T-helper 1 cell (primary cell): Measurements from ENCODE around the gene RFX8.
"Not testable (repeated sequence)": the region's sequence is repeated elsewhere in the genome, so short reads cannot be mapped to it uniquely, and the experiment has no call there.

Experiments
- DNase-seq, 5 donors: peaks; one replicate each; pipeline ENCODE4 v3.0.0-alpha.2; 2012 to 2020
- total RNA-seq, 4 donors: gene quantifications; one replicate each; lab custom pipeline; 2026; lab: John Stamatoyannopoulos, UW

RFX8 gene
- total RNA-seq: 0.27 to 0.91 (median 0.33) reads per million in 4 donors

DNA sequence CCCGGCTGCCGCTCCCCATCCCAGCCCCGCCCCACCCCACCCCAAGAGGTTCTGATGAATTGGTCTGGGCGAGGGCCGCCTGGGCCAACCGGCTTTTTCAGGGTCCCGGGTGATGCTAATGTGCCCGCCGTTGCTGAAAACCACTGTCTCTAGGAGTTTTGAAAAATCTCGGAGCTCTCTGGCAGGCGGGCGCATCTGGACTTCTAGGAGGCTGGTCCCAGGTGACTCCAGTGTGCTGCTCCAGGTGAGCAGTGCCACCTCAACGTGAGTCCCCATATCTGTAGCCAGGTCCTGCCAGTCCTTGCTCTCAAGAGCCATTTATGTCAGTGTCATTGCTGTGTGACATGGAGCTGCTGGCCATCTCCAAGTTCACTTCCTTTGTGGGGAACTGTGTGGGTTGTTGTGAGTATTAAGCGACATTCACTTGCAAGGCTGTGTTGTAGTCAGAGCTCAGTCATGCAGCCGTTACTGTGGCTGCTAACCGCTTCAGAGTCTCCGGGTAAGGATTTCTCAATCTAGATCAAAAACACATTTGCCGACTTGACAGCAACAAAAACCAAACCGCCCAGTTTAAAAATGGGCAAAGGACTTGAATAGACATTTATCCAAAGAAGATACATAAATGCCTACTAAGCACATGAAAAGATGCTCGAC is at the start of gene RFX8:
Gene RFX8, minus strand, starts transcription at position 382 of the 654 bp plus-strand sequence. CDS start 8,264 bp downstream, outside the sequence.
- peak in 1 of 5 donors; percentile 89 for DNase-seq

DNA sequence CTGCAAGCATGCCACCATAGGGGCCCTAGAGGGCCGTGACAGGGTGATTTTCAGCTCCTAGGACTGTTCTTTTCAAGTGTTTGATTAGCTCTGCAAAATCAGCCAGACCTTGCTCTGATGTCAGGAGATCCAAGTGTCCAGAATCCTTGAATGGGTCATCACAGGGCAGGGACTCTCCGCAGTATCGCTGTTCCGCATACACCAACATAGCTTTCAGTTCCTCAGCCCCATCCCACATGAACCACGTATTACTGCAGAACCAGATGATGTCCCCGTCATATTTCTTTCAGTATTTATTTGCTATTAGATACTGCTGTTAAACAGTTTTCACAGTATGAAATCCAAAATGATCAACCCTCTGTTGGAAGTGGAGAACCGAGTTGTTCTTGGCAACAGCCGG is 46.6 kb upstream of the RFX8 start:
- no peak for DNase-seq

DNA sequence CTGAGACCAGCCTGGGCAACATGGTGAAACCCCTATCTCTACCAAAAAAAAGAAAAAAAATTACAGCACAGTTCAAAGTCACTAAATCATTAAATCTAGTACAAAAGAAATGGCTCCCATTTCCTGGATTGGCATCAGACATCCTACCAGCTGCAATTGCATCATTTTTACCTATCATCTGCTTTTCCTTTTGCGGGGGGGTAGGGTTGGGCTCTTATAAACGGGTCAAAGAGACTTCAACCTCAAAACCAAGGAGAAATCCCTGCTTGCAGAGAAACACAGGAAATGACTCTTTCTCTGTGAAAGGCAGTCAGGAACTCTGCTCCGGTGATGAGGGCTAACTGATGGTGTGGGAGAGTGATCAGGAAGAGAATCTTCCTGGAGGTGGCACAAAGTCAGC is 45.3 kb upstream of the RFX8 start:
- DNase-seq: no peak

DNA sequence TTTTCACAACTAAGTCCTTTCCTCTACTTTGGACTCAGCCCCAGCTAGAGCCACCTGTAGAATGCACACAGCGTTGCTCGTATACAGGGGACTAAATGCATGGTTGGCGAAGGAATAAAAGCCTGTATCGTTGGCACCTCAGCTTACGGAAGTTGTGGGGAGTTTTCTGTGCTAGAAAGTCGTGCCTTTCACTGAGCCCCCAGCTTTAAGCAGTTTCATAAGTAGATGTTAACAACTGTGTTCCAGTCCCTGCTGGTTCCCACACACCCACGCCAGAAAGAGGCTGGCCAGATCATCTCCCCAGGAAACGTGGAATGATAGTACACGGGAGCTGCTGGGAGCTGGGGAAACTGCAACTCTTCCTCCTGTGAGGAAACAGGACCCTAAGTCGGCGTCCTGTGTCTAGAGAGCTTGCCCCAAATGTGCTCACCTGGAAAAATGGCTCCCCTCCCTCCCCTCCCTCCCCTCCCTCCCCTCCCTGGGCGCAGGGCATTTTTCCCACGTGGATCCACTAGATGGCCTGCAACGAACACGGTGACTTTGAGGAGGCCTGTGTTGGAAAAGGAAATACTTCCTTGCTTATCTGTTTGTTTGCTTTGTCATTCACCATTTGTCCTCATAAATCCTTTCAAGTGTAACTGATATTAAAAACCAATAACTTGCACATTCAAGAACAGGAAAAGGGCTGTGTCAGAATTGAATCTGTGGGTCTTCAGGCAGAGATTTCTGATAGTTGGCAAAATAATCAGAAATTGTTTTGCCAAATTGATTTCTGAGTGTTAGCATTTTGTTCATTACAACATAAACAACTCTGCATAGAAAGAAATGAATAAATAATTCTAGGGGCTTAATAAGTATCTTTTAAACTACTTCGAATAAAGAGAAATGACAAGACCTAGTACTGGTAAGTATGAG is 43.9 kb upstream of the RFX8 start:
- DNase-seq: no peak

DNA sequence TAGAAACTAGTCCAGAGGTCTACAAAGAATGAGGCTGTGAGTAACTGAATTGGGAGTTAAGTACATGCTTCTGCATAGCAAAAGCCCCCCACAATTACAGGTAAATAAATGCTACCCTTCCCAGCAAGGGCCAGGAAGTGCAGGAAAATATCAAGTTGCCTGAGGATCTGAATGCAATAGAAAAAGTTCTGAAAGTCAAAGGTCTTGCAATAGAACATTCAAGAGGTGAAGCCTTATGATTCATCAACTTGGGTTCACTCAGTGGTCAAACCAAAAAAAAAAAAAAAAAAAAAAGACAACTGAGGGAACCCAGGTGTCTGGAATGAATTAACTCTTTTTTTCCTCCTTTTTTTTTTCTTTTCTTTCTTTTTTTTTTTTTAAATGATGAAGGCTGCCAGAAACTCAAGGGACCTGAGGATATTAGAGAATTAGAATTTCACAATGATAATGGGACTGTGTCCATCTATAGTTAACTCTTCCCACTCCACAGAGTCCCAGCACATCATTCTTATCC is 42.9 kb upstream of the RFX8 start:
- no peak for DNase-seq

DNA sequence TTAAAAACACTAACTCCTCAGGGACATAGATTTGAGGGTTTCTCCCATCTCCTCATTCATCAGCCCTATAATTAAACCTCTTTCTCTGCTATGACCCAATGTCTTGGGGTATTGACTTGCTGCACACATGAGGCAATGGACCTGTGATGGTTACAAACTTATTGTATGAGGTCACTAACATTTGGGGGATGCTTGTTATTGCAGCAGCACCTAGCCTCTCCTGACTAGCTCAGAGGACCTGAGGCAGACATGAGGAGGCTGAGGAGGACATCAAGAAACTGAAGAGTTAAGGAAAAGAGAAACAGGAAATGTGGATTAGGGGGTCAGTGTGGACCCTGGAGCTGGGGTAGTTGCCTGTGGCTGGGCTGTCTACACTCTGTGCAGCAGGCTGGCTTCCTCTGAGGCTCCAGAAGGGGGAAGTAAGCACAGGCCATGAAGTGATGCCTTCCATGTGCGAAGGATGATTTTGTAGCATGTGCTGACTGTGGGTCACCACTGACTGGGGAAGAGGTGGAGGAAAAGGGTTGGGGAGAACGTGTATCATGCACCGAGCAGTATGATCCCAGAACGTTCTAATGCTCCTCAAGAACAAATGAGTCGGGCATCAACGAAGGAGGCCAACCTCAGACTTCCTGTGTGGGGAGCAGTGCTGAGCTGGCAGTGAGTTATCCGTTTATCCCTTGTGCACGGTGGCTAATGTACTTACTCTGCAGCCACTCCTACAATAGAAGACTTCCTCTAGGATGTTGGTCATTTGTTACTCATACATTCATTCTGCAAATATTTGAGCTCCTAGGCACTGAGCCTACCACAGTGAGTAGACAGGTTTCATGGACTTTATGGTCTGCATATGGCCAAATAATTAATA is 42.1 kb upstream of the RFX8 start:
- peak in 1 of 5 donors; percentile 47 for DNase-seq

DNA sequence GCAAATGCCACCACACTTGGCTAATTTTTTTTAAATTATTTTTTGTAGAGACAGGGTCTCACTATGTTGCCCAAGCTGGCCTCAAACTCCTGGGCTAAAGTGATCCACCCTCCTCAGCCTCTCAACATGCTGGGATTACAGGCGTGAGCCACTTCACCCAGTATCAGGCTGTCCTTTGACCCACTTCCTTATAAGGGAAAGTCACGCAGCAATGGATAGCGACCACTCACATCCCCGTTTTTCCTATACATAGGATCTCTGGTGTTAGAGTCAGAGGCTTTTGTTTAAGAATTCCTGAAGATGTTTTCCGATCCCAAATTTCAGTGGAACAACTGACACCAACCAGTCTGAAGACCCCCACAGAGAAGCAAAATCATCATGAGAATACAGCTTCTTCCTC is 41.4 kb upstream of the RFX8 start:
- no peak for DNase-seq

DNA sequence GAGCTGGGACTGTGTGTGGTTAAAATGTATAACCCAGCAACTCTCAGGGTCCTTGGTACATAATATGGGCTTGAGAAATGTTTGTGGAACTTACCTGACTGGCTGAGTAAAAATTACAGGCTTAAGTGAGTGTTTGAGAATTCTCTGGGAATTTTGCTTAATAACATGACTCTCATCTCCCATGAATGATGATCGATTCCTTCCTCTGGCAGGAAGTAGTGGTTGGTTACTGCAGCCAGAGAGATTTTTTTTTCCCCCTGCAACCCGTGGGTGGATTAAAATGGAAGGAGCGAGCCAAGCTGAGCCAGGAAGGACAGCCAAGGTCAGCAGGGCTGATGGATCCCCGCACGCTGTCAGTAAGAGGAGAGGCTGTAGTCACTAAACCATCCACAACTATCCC is 40.6 kb upstream of the RFX8 start:
- no peak for DNase-seq

DNA sequence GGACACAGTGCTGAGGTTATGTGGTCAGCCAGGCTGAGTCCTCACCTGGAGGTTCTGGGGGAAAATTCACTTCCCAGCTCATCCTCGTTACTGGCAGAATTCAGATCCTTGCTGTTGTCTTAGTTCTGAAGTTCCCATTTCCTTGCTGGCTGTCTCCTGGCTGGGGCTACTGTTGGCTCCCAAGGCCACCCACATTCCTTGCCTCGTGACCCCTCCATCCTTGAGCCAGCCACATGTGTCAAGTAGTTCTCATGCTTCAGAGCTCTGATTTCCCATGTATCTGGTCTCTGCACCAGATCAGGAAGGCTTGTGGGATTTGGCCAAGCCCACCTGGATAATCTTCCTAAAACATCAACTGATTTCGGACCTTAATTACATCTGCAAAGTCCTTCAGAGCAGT is 38.1 kb upstream of the RFX8 start:
- no peak for DNase-seq

DNA sequence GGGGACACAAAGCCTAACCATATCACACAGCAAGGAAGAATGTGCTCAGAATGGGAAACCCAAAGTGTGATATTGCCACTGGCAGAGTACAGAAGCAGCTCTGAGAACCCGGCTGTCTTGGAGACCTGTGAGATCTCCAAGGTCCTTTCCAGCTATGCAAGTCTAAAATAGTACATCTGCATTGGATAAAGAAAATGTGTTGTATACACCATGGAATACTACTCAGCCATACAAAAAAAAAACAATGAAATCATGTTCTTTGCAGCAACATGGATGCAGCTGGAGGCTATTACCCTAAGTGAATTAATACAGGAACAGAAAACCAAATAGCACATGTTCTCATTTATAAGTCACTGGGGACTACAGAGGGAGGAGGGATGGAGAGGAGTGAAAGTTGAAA is 36.5 kb upstream of the RFX8 start:
- DNase-seq: no peak

DNA sequence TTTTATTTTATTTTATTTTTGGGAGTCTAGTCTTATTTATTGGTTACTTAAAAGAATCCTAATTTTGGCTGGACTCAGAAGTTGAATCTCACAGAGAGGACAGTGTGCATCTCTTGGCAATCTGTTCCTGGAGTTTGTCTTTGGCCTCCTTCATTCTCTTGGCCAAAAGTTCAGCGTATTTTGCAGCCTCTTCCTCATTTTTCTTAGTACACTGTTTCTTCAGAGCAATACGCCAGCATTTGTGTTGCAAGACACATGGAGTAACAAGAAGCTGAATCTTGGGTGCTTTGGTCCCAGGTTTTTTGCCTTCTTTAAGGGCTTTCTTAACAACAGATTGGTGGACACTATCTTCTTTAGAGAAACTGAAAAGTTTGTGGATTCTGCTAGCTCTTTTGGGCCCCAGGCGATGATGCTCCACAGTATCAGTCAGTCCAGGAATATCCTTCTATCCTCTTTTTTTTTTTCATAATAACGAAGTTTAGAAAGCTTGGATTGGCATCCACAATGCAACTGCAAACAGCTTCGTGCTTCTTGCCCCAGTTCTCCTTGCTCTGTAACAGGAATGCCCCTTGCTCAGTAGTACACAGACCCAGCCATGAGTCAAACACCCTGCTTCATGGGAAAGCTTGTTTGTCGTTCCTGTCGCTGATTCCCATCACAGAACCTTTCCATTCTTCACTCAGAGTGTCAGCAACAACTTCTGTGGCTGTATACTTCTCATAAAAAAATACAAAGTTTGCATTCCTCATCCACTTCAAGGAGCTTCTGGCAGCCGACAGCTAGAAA is 34.8 kb upstream of the RFX8 start:
- DNase-seq: no peak

DNA sequence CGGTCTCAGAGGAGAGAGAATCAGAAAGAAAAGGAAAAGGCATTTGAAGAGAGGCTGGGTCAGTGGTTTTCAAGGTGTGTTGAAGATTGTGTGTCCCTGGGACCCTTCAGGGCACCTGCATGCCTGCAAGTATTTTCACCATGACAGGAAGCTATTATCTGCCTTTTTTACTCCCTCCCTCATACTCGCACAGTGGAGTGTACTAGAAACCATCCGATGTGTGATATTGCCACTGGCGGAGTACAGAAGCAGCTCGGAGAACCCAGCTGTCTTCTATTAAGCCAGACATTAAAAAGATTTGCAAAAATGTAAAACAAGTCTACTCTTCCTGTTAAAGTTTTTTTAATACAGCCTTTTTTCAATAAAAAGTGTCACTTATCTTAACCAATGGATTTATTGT is 33.7 kb upstream of the RFX8 start:
- DNase-seq: no peak

DNA sequence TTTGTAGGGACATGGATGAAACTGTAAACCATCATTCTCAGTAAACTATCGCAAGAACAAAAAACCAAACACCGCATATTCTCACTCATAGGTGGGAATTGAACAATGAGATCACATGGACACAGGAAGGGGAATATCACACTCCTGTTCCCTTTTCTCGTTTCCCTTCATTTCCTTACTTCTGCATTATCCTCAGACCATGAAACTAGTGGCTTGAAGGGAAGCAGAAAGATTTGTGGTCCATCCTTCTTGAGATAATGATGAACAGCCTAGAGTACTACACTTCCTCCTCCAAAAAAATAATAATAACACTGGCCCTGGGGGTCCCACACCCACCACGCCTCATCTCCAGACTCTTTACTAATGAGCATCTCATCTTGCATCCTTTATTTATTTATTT is 30.4 kb upstream of the RFX8 start:
- not testable (repeated sequence) for DNase-seq

DNA sequence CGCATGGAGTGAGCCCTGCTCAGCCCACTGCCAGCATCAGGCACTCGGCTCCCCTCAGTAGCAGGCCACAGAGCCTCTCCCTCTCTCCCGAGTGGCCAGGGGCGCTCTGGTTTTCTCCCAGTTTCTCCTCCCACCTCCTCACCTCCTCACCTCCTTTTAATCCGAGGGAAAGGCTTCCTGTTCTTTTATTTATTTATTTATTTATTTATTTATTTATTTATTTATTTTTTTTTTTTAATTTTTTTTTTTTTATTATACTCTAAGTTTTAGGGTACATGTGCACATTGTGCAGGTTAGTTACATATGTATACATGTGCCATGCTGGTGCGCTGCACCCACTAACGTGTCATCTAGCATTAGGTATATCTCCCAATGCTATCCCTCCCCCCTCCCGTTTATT is 29.8 kb upstream of the RFX8 start:
- DNase-seq: not testable (repeated sequence)

DNA sequence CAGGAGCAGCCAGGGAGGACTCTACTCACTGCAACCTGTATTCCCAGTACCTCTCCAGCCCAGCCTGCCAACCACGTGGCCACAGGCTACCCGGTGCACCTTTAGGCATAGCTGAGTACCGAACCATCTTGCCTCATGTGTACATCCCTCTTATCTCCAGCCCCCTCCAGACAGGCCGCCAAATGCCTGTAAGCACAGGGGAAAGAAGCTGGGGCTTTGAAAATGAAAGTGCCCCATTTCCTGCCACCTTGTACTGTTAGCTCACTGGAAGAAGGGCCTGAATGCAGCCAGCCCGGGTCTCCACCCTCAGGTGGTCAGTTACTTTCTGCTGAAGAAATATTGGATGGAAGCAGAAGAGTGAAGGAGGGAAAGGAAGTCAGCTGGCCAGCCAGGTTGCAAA is 27.2 kb upstream of the RFX8 start:
- DNase-seq: no peak

DNA sequence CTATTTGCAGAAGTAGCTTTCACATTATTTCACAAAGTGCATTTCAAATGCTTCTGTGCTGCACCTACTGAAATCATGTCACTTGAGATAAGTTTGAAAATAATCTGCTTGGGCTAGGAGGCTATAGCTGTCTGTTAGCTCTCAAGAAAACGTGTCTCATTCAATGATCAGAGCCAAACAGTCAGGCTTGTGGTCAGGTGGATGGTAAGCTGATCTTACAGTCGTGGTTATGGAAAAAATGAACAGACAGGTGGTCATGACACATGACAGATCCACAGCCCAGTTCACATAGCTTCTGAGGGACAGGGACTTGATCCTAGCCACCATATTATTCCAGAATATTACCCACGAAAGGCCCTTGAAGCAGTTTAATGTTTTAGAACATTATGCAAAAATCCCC is 26.5 kb upstream of the RFX8 start:
- DNase-seq: no peak

DNA sequence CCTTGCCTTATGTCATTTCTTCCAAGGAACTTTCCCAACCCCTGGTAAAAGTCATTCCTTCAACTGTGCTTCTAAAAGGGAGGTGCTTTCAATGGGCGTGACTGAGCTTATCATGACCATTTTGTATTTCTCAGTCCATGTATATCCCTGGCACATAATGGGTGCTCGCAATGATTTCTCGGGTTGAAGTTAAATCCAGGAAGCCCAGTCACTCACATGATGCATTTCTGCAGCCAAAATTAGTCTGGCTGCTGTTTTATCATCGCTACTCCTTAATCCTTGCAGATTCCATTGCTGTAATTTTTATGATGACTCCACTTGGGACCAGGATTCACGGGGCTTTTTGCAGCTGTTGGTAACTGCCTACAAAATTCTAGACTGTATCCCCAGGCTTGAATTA is 25.9 kb upstream of the RFX8 start:
- no peak for DNase-seq

DNA sequence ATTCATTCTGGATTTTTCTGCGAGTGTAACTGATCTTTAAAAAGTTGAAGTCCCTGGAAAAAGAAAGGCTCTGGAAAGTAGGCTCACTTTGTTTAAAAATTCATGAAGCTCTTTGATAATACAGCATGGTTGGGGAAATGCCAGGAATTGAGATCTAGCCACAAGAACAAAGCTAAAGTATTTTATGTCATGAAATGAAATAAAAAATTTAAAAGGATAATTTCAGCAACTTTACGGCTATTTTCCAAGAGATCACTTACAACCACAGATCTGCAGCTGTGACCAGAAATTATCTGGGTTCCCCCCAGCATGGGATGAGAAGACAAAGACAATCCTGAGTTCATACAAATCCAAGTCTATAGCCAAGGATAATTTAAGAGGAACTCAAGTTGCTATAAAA is 25.3 kb upstream of the RFX8 start:
- no peak for DNase-seq

DNA sequence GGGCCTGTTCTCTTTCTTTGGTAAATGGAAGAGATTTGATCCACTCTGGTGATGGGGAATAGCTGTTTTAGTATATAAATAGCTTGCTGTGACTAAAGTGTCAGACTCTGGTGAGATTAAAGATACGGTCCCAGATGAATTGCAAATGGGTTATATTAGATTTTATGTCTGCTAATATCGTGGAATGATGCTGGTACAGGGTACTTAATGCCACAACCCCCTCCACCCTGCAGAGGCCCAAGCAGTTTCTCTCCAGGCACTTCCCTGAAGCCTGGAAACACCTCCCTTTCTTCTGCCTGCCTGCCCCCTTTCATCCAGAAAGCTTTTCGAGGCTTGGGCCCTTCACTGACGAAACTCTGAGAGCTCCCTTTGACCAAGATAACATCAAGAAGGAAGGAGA is 21.4 kb upstream of the RFX8 start:
- no peak for DNase-seq

DNA sequence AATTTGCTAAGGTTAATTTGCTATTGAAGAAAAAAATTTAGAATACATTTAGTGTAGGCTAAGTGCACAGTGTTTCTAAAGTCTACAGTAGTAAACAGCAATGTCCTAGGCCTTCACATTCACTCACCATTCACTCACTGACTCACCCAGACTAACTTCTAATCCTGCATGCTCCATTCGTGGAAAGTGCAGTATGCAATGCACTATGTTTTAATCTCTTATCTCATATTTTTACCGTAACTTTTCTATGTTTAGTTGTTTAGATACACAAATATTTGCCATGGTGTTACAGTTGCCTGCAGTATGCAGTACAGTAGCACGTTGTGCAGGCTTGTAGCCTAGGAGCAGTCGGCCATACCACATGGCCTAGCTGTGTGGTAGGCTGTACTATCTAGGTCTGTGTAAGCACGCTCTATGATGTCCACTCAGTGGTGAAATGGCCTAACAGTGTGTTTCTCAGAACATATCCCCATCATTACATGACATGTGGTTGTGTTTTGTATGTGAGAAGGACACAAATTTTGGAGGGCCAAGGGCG is 18.1 kb upstream of the RFX8 start:
- no peak for DNase-seq

DNA sequence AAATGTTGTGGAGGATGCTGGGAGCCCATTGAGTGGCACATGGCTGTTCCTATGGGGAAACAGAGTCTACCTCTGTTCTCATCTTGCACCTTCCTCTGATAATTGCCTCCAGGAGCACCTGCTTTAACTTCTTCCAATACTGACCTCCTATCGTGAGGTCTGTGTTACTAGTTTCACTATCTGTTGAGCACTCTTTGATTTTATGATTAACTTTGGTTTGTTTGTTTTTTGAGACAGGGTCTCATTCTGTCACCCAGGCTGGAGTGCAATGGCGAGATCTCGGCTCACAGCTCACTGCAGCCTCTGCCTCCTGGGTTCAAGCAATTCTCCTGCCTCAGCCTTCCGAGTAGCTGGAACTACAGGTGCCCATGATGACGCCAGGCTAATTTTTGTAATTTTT is 12.1 kb upstream of the RFX8 start:
- no peak for DNase-seq

DNA sequence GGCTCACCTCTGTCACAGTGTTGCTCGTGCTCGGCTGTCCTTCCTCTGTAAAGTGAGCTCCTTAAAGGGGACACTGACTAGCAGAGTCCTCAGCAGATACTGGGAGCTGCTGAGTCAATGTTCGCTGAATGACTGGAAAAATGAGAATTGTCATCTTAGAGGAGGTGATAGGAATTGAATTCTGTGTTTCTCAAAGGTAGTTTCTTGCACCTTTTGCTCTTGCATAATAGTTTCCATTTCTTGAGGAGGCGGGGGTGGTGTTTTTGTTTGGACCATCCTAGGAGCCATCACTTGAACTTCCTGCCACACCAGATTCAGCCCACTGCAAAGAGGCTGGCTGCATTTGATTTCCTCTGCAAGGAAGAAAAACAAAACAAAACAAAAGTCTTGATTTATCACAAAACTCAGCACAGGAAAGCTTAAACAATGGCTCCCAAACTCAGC is 11.4 kb upstream of the RFX8 start:
- DNase-seq: no peak
